Measurements from ENCODE around the gene LGALS7.

DNA sequence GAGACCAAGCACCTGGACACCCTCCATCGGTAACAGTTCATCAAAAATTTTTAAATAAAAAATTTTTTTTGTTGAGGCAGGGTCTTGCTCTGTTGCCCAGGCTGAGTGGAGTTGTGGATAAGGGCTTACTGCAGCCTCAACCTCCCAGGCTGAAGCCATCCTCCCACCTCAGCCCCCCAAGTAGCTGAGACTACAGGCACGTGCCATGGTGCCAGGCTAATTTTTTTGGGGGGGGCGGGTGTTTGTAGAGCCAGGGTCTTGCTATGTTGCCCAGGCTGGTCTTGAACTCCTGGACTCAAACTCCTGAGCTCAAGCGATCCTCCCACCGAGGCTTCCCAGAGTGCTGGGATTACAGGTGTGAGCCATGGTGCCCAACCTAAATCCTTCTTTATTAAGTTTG lies 20.4 kb upstream of the LGALS7 start:
- no peak for TF ChIP-seq ZFP41 (CRISPR knock-in tag; IDR thresholded peaks at IDR 0.05; ENCODE audit: borderline replicate concordance)
- TF ChIP-seq, protein P1, sequence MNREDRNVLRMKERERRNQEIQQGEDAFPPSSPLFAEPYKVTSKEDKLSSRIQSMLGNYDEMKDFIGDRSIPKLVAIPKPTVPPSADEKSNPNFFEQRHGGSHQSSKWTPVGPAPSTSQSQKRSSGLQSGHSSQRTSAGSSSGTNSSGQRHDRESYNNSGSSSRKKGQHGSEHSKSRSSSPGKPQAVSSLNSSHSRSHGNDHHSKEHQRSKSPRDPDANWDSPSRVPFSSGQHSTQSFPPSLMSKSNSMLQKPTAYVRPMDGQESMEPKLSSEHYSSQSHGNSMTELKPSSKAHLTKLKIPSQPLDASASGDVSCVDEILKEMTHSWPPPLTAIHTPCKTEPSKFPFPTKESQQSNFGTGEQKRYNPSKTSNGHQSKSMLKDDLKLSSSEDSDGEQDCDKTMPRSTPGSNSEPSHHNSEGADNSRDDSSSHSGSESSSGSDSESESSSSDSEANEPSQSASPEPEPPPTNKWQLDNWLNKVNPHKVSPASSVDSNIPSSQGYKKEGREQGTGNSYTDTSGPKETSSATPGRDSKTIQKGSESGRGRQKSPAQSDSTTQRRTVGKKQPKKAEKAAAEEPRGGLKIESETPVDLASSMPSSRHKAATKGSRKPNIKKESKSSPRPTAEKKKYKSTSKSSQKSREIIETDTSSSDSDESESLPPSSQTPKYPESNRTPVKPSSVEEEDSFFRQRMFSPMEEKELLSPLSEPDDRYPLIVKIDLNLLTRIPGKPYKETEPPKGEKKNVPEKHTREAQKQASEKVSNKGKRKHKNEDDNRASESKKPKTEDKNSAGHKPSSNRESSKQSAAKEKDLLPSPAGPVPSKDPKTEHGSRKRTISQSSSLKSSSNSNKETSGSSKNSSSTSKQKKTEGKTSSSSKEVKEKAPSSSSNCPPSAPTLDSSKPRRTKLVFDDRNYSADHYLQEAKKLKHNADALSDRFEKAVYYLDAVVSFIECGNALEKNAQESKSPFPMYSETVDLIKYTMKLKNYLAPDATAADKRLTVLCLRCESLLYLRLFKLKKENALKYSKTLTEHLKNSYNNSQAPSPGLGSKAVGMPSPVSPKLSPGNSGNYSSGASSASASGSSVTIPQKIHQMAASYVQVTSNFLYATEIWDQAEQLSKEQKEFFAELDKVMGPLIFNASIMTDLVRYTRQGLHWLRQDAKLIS (CRISPR knock-in tag; IDR thresholded peaks at IDR 0.05): no peak
- no peak for TF ChIP-seq ZNF143 (CRISPR knock-in tag; IDR thresholded peaks at IDR 0.05)
- no peak for TF ChIP-seq NFYB (CRISPR knock-in tag; IDR thresholded peaks at IDR 0.05)
- no peak for TF ChIP-seq CEBPB (IDR thresholded peaks at IDR 0.05; ENCODE audit: borderline replicate concordance, low read depth, low read length)
- no peak for TF ChIP-seq ZNF670 (CRISPR knock-in tag; IDR thresholded peaks at IDR 0.05; ENCODE audit: borderline replicate concordance)
- TF ChIP-seq, protein P2, sequence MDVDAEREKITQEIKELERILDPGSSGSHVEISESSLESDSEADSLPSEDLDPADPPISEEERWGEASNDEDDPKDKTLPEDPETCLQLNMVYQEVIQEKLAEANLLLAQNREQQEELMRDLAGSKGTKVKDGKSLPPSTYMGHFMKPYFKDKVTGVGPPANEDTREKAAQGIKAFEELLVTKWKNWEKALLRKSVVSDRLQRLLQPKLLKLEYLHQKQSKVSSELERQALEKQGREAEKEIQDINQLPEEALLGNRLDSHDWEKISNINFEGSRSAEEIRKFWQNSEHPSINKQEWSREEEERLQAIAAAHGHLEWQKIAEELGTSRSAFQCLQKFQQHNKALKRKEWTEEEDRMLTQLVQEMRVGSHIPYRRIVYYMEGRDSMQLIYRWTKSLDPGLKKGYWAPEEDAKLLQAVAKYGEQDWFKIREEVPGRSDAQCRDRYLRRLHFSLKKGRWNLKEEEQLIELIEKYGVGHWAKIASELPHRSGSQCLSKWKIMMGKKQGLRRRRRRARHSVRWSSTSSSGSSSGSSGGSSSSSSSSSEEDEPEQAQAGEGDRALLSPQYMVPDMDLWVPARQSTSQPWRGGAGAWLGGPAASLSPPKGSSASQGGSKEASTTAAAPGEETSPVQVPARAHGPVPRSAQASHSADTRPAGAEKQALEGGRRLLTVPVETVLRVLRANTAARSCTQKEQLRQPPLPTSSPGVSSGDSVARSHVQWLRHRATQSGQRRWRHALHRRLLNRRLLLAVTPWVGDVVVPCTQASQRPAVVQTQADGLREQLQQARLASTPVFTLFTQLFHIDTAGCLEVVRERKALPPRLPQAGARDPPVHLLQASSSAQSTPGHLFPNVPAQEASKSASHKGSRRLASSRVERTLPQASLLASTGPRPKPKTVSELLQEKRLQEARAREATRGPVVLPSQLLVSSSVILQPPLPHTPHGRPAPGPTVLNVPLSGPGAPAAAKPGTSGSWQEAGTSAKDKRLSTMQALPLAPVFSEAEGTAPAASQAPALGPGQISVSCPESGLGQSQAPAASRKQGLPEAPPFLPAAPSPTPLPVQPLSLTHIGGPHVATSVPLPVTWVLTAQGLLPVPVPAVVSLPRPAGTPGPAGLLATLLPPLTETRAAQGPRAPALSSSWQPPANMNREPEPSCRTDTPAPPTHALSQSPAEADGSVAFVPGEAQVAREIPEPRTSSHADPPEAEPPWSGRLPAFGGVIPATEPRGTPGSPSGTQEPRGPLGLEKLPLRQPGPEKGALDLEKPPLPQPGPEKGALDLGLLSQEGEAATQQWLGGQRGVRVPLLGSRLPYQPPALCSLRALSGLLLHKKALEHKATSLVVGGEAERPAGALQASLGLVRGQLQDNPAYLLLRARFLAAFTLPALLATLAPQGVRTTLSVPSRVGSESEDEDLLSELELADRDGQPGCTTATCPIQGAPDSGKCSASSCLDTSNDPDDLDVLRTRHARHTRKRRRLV (CRISPR knock-in tag; IDR thresholded peaks at IDR 0.05): no peak
- no peak for TF ChIP-seq FOXO1 (CRISPR knock-in tag; IDR thresholded peaks at IDR 0.05)
- TF ChIP-seq FOXP1 (IDR thresholded peaks at IDR 0.05): no peak
- TF ChIP-seq FOXP1 (CRISPR knock-in tag; IDR thresholded peaks at IDR 0.05): no peak
- TF ChIP-seq, protein P3, sequence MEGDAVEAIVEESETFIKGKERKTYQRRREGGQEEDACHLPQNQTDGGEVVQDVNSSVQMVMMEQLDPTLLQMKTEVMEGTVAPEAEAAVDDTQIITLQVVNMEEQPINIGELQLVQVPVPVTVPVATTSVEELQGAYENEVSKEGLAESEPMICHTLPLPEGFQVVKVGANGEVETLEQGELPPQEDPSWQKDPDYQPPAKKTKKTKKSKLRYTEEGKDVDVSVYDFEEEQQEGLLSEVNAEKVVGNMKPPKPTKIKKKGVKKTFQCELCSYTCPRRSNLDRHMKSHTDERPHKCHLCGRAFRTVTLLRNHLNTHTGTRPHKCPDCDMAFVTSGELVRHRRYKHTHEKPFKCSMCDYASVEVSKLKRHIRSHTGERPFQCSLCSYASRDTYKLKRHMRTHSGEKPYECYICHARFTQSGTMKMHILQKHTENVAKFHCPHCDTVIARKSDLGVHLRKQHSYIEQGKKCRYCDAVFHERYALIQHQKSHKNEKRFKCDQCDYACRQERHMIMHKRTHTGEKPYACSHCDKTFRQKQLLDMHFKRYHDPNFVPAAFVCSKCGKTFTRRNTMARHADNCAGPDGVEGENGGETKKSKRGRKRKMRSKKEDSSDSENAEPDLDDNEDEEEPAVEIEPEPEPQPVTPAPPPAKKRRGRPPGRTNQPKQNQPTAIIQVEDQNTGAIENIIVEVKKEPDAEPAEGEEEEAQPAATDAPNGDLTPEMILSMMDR (CRISPR knock-in tag; IDR thresholded peaks at IDR 0.05): no peak
- no peak for TF ChIP-seq HDAC6 (IDR thresholded peaks at IDR 0.05; ENCODE audit: low read depth, low read length)
- TF ChIP-seq ZZZ3 (CRISPR knock-in tag; IDR thresholded peaks at IDR 0.05; ENCODE audit: borderline replicate concordance): no peak
- no peak for TF ChIP-seq ZNF124 (CRISPR knock-in tag; IDR thresholded peaks at IDR 0.05)

Data from HepG2 (cell line).